ENCODE measurements around the gene PVRIG.

DNA sequence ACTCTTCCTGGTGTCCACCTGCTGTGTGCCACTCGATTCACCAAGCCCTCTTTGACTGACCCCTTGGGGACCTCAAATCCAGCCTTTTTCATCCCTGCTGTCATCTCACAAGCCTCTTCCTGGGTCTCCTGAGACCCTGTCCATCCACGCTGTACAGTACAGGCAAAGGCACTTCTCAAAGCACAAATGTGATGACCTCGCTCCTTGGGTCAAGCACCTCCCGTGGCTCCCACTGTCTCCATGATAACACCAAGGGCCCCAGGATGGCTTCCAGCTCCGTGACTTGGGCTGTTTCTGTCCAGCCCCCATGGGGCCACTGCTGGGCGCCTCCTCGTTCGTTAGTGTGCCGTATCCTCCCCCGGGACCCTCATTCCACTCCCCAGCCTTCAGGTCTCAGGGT lies 28.7 kb downstream of the PVRIG start:
- TF ChIP-seq, protein P1, sequence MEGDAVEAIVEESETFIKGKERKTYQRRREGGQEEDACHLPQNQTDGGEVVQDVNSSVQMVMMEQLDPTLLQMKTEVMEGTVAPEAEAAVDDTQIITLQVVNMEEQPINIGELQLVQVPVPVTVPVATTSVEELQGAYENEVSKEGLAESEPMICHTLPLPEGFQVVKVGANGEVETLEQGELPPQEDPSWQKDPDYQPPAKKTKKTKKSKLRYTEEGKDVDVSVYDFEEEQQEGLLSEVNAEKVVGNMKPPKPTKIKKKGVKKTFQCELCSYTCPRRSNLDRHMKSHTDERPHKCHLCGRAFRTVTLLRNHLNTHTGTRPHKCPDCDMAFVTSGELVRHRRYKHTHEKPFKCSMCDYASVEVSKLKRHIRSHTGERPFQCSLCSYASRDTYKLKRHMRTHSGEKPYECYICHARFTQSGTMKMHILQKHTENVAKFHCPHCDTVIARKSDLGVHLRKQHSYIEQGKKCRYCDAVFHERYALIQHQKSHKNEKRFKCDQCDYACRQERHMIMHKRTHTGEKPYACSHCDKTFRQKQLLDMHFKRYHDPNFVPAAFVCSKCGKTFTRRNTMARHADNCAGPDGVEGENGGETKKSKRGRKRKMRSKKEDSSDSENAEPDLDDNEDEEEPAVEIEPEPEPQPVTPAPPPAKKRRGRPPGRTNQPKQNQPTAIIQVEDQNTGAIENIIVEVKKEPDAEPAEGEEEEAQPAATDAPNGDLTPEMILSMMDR (IDR thresholded peaks at IDR 0.05) = no peak
- TF ChIP-seq POLR2A (IDR thresholded peaks at IDR 0.05) = no peak

All from body of pancreas (tissue), 4 donors.